Central memory CD4-positive, alpha-beta T cell (primary cell): ENCODE measurements around the gene PKIG.
"Not testable (repeated sequence)": the region's sequence is repeated elsewhere in the genome, so short reads cannot be mapped to it uniquely, and the experiment has no call there.

ENCODE experiments used
- DNase-seq: peaks from one replicate; pipeline ENCODE4 v3.0.0; 2022
- total RNA-seq, 3 experiments: gene quantifications; one replicate each; lab custom pipeline; 2026; lab: John Stamatoyannopoulos, UW

PKIG gene
- total RNA-seq = 0.77 to 1.6 (median 0.88) reads per million in 3 experiments

GRCh38 chr20:44582311-44583025, at the start of gene PKIG:
PKIG (plus strand) TSS chr20:44582579; CDS start chr20:44614557, 31,978 bp downstream.
- DNase-seq = no peak

GRCh38 chr20:44532981-44533331, 49.4 kb upstream of the PKIG start:
- DNase-seq = peak; percentile 19

- no peak for DNase-seq
Measured at GRCh38 chr20:44533928-44534327, 48.5 kb upstream of the PKIG start.

- DNase-seq = no peak
Measured at GRCh38 chr20:44536175-44536574, 46.2 kb upstream of the PKIG start.

- DNase-seq = no peak
Measured at GRCh38 chr20:44537993-44538392, 44.4 kb upstream of the PKIG start.

GRCh38 chr20:44540834-44541233, 41.5 kb upstream of the PKIG start:
- no peak for DNase-seq

GRCh38 chr20:44541992-44542391, 40.4 kb upstream of the PKIG start:
- DNase-seq = no peak

- no peak for DNase-seq
Measured at GRCh38 chr20:44542890-44543289, 39.5 kb upstream of the PKIG start.

- no peak for DNase-seq
Measured at GRCh38 chr20:44543358-44543757, 39.0 kb upstream of the PKIG start.

- DNase-seq = no peak
Measured at GRCh38 chr20:44544263-44544662, 38.1 kb upstream of the PKIG start.

- DNase-seq = no peak
Measured at GRCh38 chr20:44547419-44547818, 35.0 kb upstream of the PKIG start.

- DNase-seq = no peak
Measured at GRCh38 chr20:44549123-44549522, 33.3 kb upstream of the PKIG start.

GRCh38 chr20:44552050-44552449, 30.3 kb upstream of the PKIG start:
- DNase-seq = no peak

- no peak for DNase-seq
Measured at GRCh38 chr20:44552568-44552949, 29.8 kb upstream of the PKIG start.

- no peak for DNase-seq
Measured at GRCh38 chr20:44552950-44553908, 29.1 kb upstream of the PKIG start.

GRCh38 chr20:44559302-44559701, 23.1 kb upstream of the PKIG start:
- DNase-seq = no peak

- no peak for DNase-seq
Measured at GRCh38 chr20:44560229-44560628, 22.1 kb upstream of the PKIG start.

GRCh38 chr20:44560818-44561217, 21.6 kb upstream of the PKIG start:
- not testable (repeated sequence) for DNase-seq

- no peak for DNase-seq
Measured at GRCh38 chr20:44561876-44562275, 20.5 kb upstream of the PKIG start.

- DNase-seq = no peak
Measured at GRCh38 chr20:44566018-44566417, 16.4 kb upstream of the PKIG start.

- DNase-seq = no peak
Measured at GRCh38 chr20:44566811-44567210, 15.6 kb upstream of the PKIG start.

- no peak for DNase-seq
Measured at GRCh38 chr20:44570367-44570766, 12.0 kb upstream of the PKIG start.

- DNase-seq = no peak
Measured at GRCh38 chr20:44571362-44571988, 10.9 kb upstream of the PKIG start.
